ENCODE results near the gene SGMS1.

- no peak for TF ChIP-seq POLR2A (IDR thresholded peaks at IDR 0.05; ENCODE audit: low read depth)
- TF ChIP-seq CTCF (IDR thresholded peaks at IDR 0.05), result no peak
- TF ChIP-seq EP300 (IDR thresholded peaks at IDR 0.05), result no peak
These were observed 352.0 kb downstream of the SGMS1 start for GRCh38 chr10:50271564-50272250.
